HG03060 (cell line): ENCODE results near the gene TACR2.

ENCODE experiments used
- ATAC-seq: cut with Tn5 transposase; IDR thresholded peaks from one replicate; pipeline ENCODE4 v1.9.1; 2021; ENCODE audit warnings: low read depth, moderate number of reproducible peaks; ENCODE audit not compliant: unreplicated experiment

Gene TACR2

GRCh38 chr10:69416695-69417094 lies at the start of gene TACR2:
TACR2 (minus strand) TSS chr10:69416918; CDS start chr10:69416323, 595 bp downstream.
- no peak for ATAC-seq

DNA sequence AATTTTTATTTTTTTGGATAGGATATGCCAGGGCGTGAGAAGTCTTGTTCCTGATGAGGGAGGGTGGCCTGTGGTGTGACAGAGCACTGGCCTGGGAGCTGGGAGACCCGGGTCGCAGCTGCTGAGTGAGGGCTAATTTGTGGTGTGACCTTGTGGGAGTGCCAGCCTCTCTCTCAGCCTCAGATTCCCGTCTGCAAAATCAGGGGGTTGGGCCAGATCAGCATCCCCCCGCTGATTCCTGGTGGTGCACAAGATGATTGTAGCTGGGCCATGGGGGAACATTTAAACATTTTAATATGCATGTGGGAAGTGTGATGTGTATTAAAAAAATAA lies 49.4 kb upstream of the TACR2 start:
- no peak for ATAC-seq

- ATAC-seq = no peak
Measured at GRCh38 chr10:69465457-69466157, 48.9 kb upstream of the TACR2 start.

DNA sequence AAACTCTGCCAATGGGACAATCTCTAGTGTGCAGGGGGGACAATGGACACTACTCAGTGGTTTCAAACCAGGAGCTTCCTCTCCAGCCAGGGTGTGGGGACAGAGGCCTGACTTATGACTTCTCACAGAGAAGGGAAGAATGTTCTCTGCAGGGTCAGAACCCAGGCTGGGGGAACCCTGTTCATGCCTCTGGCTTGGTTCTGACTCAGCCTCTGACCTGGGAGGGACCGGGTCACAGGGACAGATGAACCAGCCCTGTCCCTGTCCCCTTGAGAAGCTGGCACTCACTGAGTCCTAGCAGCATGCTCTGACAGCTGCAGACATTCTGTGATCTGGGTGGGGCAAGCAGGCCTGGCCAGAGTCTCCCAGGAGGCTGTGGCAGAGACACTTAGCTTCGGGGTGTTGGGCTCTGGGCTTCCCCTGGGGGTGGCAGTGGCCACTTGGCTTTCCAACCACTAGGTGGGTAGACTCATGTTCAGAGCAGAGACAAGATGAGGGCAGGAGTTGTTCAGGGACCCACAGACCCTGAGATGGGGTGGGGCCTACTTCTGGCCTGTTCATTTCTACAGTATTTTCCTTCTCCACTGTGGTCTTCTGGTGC lies 48.2 kb upstream of the TACR2 start:
- ATAC-seq = no peak

DNA sequence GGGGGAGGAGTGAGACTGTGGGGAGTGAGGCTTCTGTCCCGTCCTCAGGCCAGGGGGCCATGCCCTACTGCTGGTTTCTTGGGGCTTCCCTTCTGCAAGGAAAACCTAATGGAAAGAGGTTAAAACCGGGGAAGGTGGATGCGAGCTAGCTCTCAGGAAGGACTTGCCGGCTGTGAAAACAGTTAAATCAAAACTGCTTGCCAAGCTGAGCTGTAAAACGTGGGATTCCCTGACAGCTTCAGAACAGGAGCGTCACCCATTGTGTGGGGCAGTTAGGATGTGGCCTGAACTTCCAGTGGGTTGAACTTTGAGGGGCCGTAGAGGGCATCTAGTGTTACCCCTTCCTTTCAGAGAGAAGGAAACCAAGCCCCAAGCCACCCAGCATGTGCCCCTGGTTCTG lies 47.7 kb upstream of the TACR2 start:
- no peak for ATAC-seq

DNA sequence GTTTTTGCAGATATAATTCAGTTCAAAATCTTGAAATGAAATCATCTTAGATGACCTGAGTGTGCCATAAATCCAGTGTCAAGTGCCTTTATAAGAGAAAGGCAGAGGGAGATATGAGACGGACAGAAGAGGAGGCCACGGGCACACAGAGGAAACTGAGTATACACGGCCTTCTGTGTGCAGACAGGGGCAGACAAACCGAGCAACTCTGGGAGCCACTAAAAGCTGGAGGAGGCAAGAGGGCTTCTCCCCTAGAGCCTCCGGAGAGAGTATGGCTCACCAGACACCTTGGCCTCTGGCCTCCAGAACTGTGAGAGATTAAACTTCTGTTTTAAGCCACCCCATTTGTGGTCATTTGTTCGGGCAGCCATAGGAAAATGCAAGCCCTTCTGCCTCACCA lies 47.2 kb upstream of the TACR2 start:
- no peak for ATAC-seq

- no peak for ATAC-seq
Measured at GRCh38 chr10:69461243-69462025, 44.7 kb upstream of the TACR2 start.

DNA sequence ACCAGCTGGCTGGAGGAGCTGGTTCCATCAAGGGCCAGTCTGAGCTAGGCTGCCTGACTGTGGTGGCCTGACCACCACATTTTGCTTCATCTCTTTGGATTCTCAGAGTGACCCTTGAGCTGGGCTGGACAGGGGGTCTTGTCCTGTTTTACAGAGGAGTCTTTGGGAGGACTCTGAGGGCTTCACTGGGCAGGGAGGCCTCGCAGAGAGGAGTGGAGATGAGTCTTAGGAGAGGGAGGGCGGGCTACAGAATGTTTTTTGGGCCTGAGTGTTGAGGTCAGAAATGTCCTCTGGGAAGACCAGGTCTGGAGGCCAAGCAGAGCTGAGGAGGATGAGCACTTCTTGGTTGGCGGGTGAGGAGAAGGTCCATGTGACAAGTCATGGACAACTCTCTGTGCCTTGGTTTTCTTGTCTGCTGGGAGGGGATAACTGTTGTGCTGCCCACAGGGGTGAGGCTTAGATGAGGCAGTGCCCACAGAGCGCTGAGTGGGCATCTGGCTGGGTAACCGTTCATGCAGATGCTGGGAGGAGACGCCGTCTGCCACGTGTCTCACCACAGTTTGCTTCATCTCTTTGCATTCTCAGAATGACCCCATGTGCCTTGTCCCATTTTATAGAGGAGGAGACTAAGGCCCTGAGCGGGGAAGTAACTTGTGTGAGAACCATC lies 44.0 kb upstream of the TACR2 start:
- ATAC-seq = no peak

- ATAC-seq = no peak
Measured at GRCh38 chr10:69459893-69460575, 43.3 kb upstream of the TACR2 start.

GRCh38 chr10:69459101-69459790 lies 42.5 kb upstream of the TACR2 start:
- no peak for ATAC-seq

DNA sequence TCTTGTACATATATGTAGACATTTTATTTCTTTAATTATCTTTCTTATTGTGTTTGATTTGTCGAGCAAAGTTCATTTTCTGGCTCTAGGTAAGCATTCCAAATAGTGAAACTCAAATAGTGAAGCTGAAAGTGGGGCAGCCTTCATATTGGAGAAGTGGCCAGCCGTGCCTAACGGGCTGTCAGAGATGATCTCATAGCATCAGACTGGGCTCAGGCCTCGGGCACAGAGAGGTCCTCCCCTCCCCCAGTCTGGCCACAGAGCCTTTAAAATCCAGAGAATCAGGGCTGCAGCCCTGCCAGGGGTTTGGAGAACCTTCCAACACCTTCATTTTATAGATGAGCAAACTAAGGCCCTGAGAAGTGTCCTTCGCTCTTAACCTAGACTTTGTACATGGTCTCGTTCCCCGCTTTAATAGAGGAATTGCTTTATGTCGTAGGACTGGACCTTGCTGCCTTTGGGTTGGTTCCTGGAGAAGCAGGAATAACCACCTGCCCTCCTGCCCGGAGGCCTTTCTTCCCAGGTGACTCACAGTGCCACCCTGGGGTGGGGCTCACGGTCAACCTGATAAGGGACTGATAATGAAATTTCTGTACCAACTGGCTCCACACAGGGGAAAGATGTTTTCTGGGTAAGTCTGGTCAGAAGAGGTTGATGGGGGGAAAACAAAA lies 41.8 kb upstream of the TACR2 start:
- no peak for ATAC-seq

- ATAC-seq = no peak
Measured at GRCh38 chr10:69457771-69458237, 41.1 kb upstream of the TACR2 start.

GRCh38 chr10:69456880-69457693 lies 40.4 kb upstream of the TACR2 start:
- ATAC-seq = no peak

DNA sequence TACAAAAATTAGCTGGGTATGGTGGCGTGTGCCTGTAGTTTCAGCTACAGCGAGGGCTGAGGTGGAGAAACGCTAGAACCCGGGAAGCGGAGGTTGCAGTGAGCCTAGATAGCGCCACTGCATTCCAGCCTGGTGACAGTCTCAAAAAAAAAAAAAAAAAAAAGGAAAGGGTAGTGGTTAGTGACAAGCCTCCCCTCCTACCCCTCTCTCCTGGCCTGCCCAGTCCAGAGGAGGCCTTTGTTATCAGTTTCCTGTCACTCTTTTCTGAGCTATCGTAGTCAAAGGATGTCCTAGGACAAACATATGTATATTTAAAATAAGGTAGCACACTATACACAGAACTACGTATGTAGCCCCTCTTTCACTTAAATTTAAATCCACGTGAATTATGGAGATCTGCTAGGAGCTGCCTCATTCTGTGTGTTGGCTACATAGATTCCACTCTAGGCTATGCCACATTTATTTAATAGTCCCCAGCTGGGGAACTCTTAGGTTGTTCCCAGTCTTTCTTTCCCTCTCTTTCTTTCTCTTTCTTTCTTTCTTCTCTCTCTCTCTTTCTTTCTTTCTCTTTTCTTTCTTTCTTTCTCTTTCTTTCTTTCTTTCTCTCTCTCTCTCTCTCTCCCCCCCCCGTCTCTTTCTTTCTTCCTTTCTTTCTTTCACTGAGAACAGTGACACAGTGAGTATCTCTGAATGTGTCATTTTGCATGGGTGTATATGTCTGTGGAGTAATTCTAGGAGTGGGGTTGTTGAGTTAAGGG lies 38.5 kb upstream of the TACR2 start:
- ATAC-seq = no peak

GRCh38 chr10:69453795-69454194 lies 37.1 kb upstream of the TACR2 start:
- ATAC-seq = no peak

DNA sequence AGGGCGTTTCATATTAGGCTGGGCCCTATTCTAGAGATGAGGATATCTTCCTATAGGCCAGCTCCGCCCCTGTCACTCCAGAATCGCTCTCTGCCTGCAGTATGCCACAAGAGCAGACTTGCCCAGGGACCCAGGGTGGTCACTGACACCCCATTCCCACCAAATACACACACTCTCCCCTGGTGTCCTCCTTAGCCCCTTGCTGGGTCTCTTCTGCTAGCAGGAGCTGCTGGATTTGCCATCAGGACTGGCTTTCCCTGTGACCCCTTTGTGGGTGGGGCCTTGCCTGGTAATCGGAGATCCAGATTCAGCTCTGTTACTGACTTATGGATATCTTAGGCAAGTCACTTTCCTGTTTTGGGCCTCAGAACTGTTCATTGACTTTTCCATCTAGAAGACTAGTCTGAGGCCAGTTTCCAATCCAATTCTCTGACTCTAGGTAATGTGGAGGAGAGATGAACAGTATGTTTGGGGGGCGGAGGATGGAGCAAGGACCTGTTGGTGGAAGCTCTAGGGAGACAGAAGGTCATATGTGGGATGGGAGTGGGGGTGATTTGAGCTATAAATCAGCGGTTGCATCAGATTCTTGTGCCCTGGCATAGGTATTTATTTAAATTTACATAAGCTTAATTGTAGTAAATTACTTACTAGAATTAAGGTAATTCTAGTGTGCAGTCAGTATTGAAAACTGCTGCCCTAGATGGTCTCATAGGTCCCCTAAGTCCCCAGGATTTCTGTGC lies 36.1 kb upstream of the TACR2 start:
- no peak for ATAC-seq

DNA sequence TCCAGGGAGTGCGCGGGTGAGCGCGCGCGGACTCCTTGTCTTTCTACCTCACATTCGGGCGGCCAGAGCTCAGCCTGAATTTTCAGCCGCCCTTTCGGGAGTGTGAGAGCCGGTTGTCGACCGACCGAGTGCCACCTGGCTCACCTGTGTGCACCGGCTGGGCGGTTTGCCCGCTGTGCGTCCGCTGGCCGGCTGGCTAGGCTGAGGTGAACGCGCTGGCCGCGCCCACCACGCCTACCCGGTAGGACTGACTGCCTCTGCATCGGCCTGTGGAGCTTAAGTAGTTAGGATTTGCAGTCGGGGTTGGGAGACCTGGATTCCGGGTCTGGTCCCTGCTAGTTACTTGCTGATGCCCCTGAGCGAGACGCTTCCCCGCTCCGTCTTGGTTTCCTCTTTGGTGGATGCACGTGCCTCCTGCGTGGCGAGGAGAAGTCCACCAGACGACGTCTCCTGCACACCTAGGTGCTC lies 35.1 kb upstream of the TACR2 start:
- no peak for ATAC-seq
